Uterus (tissue), 4 donors: Measurements from ENCODE around the gene PRDX1. TPM values are rescaled to one million over a fixed set of nuclear protein-coding genes. Genes with fewer than 3 reads are reported as not detected.

ENCODE experiments used
- DNase-seq, 2 donors: peaks; one replicate each; pipeline ENCODE4 v3.0.0-alpha.2; 2019 to 2020
- H3K27ac ChIP-seq, 2 donors: fragments of 200-600 bp; sonication (generic); 1 replicate in 1 of 2; 2 replicates in 1 of 2; pipeline ENCODE4 v1.5.1; 2016 to 2018
- H3K27me3 ChIP-seq, 2 donors: fragments of 200-600 bp; sonication (generic); one replicate each; pipeline ENCODE4 v1.5.1; 2018 to 2019; ENCODE audit warnings: control low read depth in 1 of 2
- H3K36me3 ChIP-seq, 2 donors: fragments of 200-600 bp; sonication (generic); one replicate each; pipeline ENCODE4 v1.5.1; 2019; ENCODE audit warnings: control low read depth in 1 of 2
- H3K4me1 ChIP-seq, 2 donors: fragments of 200-600 bp; sonication (generic); one replicate each; pipeline ENCODE4 v1.5.1; 2018 to 2019; ENCODE audit warnings: control low read depth in 1 of 2
- H3K4me3 ChIP-seq, 2 donors: fragments of 200-600 bp; sonication (generic); 1 replicate in 1 of 2; 2 replicates in 1 of 2; pipeline ENCODE4 v1.5.1; 2018 to 2019; ENCODE audit warnings: mild to moderate bottlenecking in 1 of 2
- H3K9me3 ChIP-seq, 2 donors: fragments of 200-600 bp; sonication (generic); one replicate each; pipeline ENCODE4 v1.5.1; 2019; ENCODE audit warnings: control low read depth in 1 of 2
- POLR2A ChIP-seq, 2 donors: fragments of 450-650 bp; IDR thresholded peaks; one replicate each; pipeline ENCODE4 v1.6.1; 2016; ENCODE audit warnings: antibody characterized with exemption in 2 of 2, mild to moderate bottlenecking in 1 of 2, moderate library complexity in 1 of 2
- intact Hi-C: fragments of 100-400 bp; cut with DNase I; formaldehyde crosslinking; loops from one replicate; pipeline ENCODE4 v1.15.1; 2023; ENCODE audit warnings: low total_unique reads
- total RNA-seq, 4 donors: library from RNA; depleted of rRNA in 3 of 4; stranded (reverse); fragments of >200 nt in 3 of 4; gene quantifications; one replicate each; pipeline versions ENCODE4 v1.1.0 to v1.2.4, GENCODE V29; 2014 to 2023
- TF ChIP-seq, protein P1 (sequence below), 4 experiments: fragments of 200-600 bp in 2 of 4; fragments of 450-650 bp in 2 of 4; sonication (generic) in 2 of 4; IDR thresholded peaks; one replicate each; pipeline ENCODE4 v1.5.1; 2016 to 2019; ENCODE audit warnings: antibody characterized with exemption in 4 of 4, mild to moderate bottlenecking in 2 of 4, moderate library complexity in 1 of 4
- donor health status: DM: yes; HTN: yes; CAD: no.

Gene PRDX1
- total RNA-seq, 4 donors from 2014 or later, result 189 to 253 (median 202) TPM

GRCh38 chr1:45498279-45498678, 23.4 kb downstream of the PRDX1 start:
- Histone ChIP-seq H3K36me3 (no peaks in the 10 kb centered on the region), H3K9me3 (no peaks in the 10 kb centered on the region), H3K27me3 (no peaks in the 10 kb centered on the region), H3K27ac (no peak overlapping the region), H3K4me1 (peaks cover 0 to 7% of the 10 kb centered on the region in 2 donors), H3K4me3 (no peak overlapping the region)
- no peak for DNase-seq
- TF ChIP-seq POLR2A (IDR thresholded peaks at IDR 0.05), result no peak
- intact Hi-C loops, result loop anchor here (10.0 kb wide), 1 partner anchor 153 kb away; the partner anchor contains the start of genes MUTYH and TOE1

GRCh38 chr1:45493116-45493697, 28.5 kb downstream of the PRDX1 start:
- Histone ChIP-seq H3K9me3 (no peaks in the 10 kb centered on the region), H3K4me1 (no peaks in the 10 kb centered on the region), H3K27ac (no peak overlapping the region), H3K36me3 (no peaks in the 10 kb centered on the region), H3K27me3 (no peaks in the 10 kb centered on the region), H3K4me3 (no peak overlapping the region)
- DNase-seq, result peak in 1 of 2 donors; percentile 34
- intact Hi-C loops, result loop anchor here (10.0 kb wide), 1 partner anchor 148 kb away; the partner anchor contains the start of genes MUTYH and TOE1
- no peak for TF ChIP-seq POLR2A (IDR thresholded peaks at IDR 0.05)
- TF ChIP-seq, protein P1, sequence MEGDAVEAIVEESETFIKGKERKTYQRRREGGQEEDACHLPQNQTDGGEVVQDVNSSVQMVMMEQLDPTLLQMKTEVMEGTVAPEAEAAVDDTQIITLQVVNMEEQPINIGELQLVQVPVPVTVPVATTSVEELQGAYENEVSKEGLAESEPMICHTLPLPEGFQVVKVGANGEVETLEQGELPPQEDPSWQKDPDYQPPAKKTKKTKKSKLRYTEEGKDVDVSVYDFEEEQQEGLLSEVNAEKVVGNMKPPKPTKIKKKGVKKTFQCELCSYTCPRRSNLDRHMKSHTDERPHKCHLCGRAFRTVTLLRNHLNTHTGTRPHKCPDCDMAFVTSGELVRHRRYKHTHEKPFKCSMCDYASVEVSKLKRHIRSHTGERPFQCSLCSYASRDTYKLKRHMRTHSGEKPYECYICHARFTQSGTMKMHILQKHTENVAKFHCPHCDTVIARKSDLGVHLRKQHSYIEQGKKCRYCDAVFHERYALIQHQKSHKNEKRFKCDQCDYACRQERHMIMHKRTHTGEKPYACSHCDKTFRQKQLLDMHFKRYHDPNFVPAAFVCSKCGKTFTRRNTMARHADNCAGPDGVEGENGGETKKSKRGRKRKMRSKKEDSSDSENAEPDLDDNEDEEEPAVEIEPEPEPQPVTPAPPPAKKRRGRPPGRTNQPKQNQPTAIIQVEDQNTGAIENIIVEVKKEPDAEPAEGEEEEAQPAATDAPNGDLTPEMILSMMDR (IDR thresholded peaks at IDR 0.05), result peak; percentile 31 to 66 (median 36)

- Histone ChIP-seq H3K27me3 (no peaks in the 10 kb centered on the region), H3K36me3 (no peaks in the 10 kb centered on the region), H3K27ac (no peak overlapping the region), H3K4me3 (no peak overlapping the region), H3K4me1 (no peaks in the 10 kb centered on the region), H3K9me3 (no peaks in the 10 kb centered on the region)
- intact Hi-C loops, result loop anchor here (10.0 kb wide), 1 partner anchor 148 kb away; the partner anchor contains the start of genes MUTYH and TOE1
- no peak for DNase-seq
- TF ChIP-seq, protein P1 (IDR thresholded peaks at IDR 0.05), result no peak
- no peak for TF ChIP-seq POLR2A (IDR thresholded peaks at IDR 0.05)
Observed at GRCh38 chr1:45492691-45493090, 29.0 kb downstream of the PRDX1 start.

- H3K4me1 ChIP-seq, result no peaks in the 10 kb centered on the region
- H3K27me3 ChIP-seq, result no peaks in the 10 kb centered on the region
- no peak for DNase-seq
- H3K27ac ChIP-seq, result peak overlapping the region; percentile 52 to 63
- no peaks in the 10 kb centered on the region for H3K9me3 ChIP-seq
- H3K4me3 ChIP-seq, result peak overlapping the region; percentile 52 to 73
- TF ChIP-seq POLR2A (IDR thresholded peaks at IDR 0.05), result no peak
- TF ChIP-seq, protein P1 (IDR thresholded peaks at IDR 0.05), result no peak
- intact Hi-C loops, result loop anchor here (10.0 kb wide), 1 partner anchor 147 kb away; the partner anchor contains the start of genes MUTYH and TOE1
- no peaks in the 10 kb centered on the region for H3K36me3 ChIP-seq
Observed at GRCh38 chr1:45491487-45492260, 30.0 kb downstream of the PRDX1 start.

DNA sequence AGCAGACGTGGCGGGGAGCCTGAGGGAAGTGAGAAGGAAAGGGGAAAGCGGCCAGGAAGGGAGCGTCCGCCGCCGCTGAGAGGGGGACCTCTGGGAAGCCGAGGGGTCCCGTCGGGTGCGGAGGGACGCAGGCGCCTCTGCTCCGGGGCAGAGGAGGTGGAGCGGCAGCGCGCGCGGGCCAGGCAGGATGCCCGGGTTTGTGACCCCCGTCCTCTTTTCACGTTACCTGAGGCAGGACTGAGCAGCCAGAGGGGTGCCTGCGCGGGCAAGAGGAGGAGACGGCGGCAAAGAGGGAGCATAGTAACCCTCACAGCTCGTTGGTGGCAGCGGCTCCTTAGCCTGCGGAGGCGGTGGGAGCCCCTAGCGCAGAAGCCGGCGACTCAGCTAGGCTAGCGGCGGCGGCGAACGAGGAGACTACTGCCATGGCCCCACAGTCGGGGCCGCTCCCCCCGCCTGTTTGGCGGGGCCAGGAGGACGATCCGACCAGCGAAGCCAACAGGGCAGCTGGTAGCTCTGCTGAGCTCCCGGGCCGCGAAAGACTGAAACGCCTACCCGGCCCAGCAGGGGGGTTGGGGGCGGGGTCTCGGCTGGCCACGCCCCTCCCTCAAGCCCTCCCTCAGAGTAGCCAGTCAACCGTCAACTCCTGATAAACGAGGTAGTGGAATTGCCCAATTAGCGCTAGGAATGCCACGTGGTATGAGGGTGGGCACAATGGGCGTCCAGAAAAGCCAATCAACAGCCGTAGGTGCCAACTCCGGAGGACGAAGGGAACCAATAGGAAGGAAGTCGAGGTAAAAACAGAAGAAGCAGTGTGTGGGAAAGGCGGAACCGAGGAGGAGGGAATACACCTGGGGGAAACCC, 30.8 kb downstream of the PRDX1 start, which contains the start of gene TESK2:
Gene TESK2, minus strand, starts transcription at position 538 of the 861 bp plus-strand sequence. CDS start 33,378 bp downstream, outside the sequence.
- Histone ChIP-seq H3K27ac (peak within 1 kb of the TSS; percentile 79 to 80), H3K4me3 (peak within 1 kb of the TSS; percentile 52 to 73), H3K9me3 (no peaks in the 10 kb centered on the region), H3K36me3 (no peaks in the 10 kb centered on the region), H3K4me1 (no peaks in the 10 kb centered on the region), H3K27me3 (no peaks in the 10 kb centered on the region)
- intact Hi-C loops, result loop anchor here (10.0 kb wide), 1 partner anchor 146 kb away; the partner anchor contains the start of genes MUTYH and TOE1
- peak; percentile 89 to 96 for TF ChIP-seq POLR2A (IDR thresholded peaks at IDR 0.05)
- TF ChIP-seq, protein P1 (IDR thresholded peaks at IDR 0.05), result peak in 2 of 4 experiments; percentile 49 to 59
- DNase-seq, result peak; percentile 98
